Uterus (tissue), 4 donors: Measurements from ENCODE around the gene GMDS. TPM values are rescaled to one million over a fixed set of nuclear protein-coding genes. Genes with fewer than 3 reads are reported as not detected.

ENCODE experiments used
- DNase-seq, 2 donors: peaks; one replicate each; pipeline ENCODE4 v3.0.0-alpha.2; 2019 to 2020
- H3K27ac ChIP-seq, 2 donors: fragments of 200-600 bp; sonication (generic); 1 replicate in 1 of 2; 2 replicates in 1 of 2; pipeline ENCODE4 v1.5.1; 2016 to 2018
- H3K27me3 ChIP-seq, 2 donors: fragments of 200-600 bp; sonication (generic); one replicate each; pipeline ENCODE4 v1.5.1; 2018 to 2019; ENCODE audit warnings: control low read depth in 1 of 2
- H3K36me3 ChIP-seq, 2 donors: fragments of 200-600 bp; sonication (generic); one replicate each; pipeline ENCODE4 v1.5.1; 2019; ENCODE audit warnings: control low read depth in 1 of 2
- H3K4me1 ChIP-seq, 2 donors: fragments of 200-600 bp; sonication (generic); one replicate each; pipeline ENCODE4 v1.5.1; 2018 to 2019; ENCODE audit warnings: control low read depth in 1 of 2
- H3K4me3 ChIP-seq, 2 donors: fragments of 200-600 bp; sonication (generic); 1 replicate in 1 of 2; 2 replicates in 1 of 2; pipeline ENCODE4 v1.5.1; 2018 to 2019; ENCODE audit warnings: mild to moderate bottlenecking in 1 of 2
- H3K9me3 ChIP-seq, 2 donors: fragments of 200-600 bp; sonication (generic); one replicate each; pipeline ENCODE4 v1.5.1; 2019; ENCODE audit warnings: control low read depth in 1 of 2
- POLR2A ChIP-seq, 2 donors: fragments of 450-650 bp; IDR thresholded peaks; one replicate each; pipeline ENCODE4 v1.6.1; 2016; ENCODE audit warnings: antibody characterized with exemption in 2 of 2, mild to moderate bottlenecking in 1 of 2, moderate library complexity in 1 of 2
- intact Hi-C: fragments of 100-400 bp; cut with DNase I; formaldehyde crosslinking; loops from one replicate; pipeline ENCODE4 v1.15.1; 2023; ENCODE audit warnings: low total_unique reads
- total RNA-seq, 4 donors: library from RNA; depleted of rRNA in 3 of 4; stranded (reverse); fragments of >200 nt in 3 of 4; gene quantifications; one replicate each; pipeline versions ENCODE4 v1.1.0 to v1.2.4, GENCODE V29; 2014 to 2023
- TF ChIP-seq, protein P1 (sequence below), 4 experiments: fragments of 200-600 bp in 2 of 4; fragments of 450-650 bp in 2 of 4; sonication (generic) in 2 of 4; IDR thresholded peaks; one replicate each; pipeline ENCODE4 v1.5.1; 2016 to 2019; ENCODE audit warnings: antibody characterized with exemption in 4 of 4, mild to moderate bottlenecking in 2 of 4, moderate library complexity in 1 of 4
- donor health status: DM: yes; HTN: yes; CAD: no.

The GMDS gene
- total RNA-seq, 4 donors from 2014 or later, result 5.3 to 17.4 (median 12.9) TPM

DNA sequence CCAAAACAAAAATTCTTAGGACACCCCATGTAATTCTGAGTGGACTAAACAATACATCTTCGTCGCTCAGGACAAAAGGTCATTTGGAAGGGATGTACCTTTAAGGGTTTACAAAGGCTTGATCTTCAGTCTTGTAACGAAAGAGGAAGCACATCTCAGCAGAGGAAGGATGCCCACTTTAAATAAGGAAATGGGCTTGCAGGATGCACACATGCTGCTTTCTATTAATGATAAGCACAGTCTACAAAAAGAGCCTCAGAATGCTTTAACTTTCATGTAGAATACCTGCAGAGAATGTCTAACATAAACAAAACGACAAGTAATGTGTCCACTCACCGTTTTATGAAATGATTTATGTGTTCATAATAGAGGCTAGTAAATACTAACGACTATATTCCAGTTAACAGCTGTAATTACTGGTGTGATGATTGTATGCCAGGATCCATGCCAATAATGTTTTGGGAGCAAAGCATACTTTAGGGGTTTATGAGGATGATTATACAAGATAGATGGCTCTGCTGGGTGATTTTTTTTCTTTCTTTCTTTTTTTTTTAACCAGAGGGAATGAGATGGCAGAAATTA lies 216.9 kb downstream of the GMDS start:
- DNase-seq, result peak in 1 of 2 donors; percentile 23
- intact Hi-C loops, result no loop called here
- H3K36me3 ChIP-seq, result no peaks in the 10 kb centered on the region
- no peaks in the 10 kb centered on the region for H3K9me3 ChIP-seq
- H3K27me3 ChIP-seq, result no peaks in the 10 kb centered on the region
- no peak overlapping the region for H3K4me3 ChIP-seq
- no peak overlapping the region for H3K27ac ChIP-seq
- no peaks in the 10 kb centered on the region for H3K4me1 ChIP-seq
- no peak for TF ChIP-seq POLR2A (IDR thresholded peaks at IDR 0.05)
- TF ChIP-seq, protein P1, sequence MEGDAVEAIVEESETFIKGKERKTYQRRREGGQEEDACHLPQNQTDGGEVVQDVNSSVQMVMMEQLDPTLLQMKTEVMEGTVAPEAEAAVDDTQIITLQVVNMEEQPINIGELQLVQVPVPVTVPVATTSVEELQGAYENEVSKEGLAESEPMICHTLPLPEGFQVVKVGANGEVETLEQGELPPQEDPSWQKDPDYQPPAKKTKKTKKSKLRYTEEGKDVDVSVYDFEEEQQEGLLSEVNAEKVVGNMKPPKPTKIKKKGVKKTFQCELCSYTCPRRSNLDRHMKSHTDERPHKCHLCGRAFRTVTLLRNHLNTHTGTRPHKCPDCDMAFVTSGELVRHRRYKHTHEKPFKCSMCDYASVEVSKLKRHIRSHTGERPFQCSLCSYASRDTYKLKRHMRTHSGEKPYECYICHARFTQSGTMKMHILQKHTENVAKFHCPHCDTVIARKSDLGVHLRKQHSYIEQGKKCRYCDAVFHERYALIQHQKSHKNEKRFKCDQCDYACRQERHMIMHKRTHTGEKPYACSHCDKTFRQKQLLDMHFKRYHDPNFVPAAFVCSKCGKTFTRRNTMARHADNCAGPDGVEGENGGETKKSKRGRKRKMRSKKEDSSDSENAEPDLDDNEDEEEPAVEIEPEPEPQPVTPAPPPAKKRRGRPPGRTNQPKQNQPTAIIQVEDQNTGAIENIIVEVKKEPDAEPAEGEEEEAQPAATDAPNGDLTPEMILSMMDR (IDR thresholded peaks at IDR 0.05), result no peak

DNA sequence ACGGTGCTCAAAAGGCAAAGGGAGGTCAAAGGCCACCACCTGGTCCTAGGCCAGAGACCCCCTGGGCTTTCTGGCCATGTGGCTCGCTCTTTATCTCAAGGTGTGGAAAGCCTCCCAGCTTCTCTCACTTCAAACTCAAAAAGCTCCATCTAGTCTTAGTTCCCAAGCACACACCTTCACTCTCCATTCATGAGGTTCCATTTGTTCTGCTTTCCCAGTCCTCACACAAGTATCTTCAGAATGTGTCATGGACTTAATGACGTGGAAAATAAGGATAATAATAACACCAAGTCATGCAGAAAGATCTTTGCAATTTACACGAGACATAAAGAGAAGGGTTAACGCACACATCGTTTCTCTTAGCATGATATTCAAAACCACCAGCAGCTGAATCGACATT lies 219.3 kb downstream of the GMDS start:
- Histone ChIP-seq H3K27me3 (no peaks in the 10 kb centered on the region), H3K27ac (no peak overlapping the region), H3K36me3 (no peaks in the 10 kb centered on the region), H3K9me3 (no peaks in the 10 kb centered on the region), H3K4me3 (no peak overlapping the region), H3K4me1 (no peaks in the 10 kb centered on the region)
- TF ChIP-seq, protein P1 (IDR thresholded peaks at IDR 0.05), result no peak
- DNase-seq, result no peak
- intact Hi-C loops, result no loop called here

DNA sequence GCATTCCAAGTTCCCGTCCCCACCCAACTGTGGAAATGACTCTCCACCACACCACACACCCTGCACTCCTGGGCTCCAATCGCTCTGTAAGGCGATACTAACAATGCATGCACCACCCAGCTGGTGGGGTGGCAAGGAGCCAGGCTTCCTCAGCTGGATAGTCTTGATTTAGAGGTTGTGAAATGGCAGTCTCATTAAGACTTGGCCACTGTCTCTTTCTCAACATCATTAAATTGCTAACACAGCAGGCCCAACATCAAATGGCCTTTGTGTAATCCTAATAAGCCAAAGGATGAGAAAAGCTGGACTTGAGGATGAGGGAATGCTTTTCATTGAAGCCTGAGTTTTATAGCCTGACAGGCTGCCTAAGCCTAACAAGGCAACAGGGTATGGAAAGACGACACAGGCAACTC lies 223.7 kb downstream of the GMDS start:
- H3K4me3 ChIP-seq, result no peak overlapping the region
- no peaks in the 10 kb centered on the region for H3K36me3 ChIP-seq
- no peak overlapping the region for H3K27ac ChIP-seq
- no peaks in the 10 kb centered on the region for H3K27me3 ChIP-seq
- H3K4me1 ChIP-seq, result peaks cover 0 to 7% of the 10 kb centered on the region in 2 donors
- intact Hi-C loops, result no loop called here
- DNase-seq, result peak; percentile 20 to 54
- no peaks in the 10 kb centered on the region for H3K9me3 ChIP-seq
- TF ChIP-seq, protein P1 (IDR thresholded peaks at IDR 0.05), result no peak
- TF ChIP-seq POLR2A (IDR thresholded peaks at IDR 0.05), result no peak

DNA sequence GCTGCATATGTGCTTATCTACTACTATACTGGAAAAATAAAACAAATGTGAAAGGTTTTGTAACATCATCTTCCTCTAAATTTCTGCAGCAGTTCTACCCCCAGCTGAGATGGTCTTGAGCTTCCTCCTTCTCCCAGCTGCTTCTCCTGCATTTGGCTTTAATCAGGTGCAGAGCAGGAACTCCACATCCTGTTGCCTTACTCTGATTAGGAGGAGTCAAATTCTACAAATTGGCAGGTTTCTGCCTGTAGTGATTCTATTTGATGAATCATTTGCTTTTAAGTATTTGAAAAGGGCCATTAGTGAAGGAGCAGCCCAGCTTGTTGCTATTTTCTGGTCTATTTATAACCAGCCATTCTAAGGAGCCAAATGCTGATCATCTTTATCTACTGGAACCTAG lies 224.5 kb downstream of the GMDS start:
- Histone ChIP-seq H3K36me3 (no peaks in the 10 kb centered on the region), H3K27me3 (no peaks in the 10 kb centered on the region), H3K4me3 (no peak overlapping the region), H3K9me3 (peaks cover 0 to under 1% of the 10 kb centered on the region in 2 donors), H3K4me1 (peaks cover 0 to 7% of the 10 kb centered on the region in 2 donors), H3K27ac (no peak overlapping the region)
- no peak for DNase-seq
- TF ChIP-seq, protein P1 (IDR thresholded peaks at IDR 0.05), result no peak
- intact Hi-C loops, result no loop called here

DNA sequence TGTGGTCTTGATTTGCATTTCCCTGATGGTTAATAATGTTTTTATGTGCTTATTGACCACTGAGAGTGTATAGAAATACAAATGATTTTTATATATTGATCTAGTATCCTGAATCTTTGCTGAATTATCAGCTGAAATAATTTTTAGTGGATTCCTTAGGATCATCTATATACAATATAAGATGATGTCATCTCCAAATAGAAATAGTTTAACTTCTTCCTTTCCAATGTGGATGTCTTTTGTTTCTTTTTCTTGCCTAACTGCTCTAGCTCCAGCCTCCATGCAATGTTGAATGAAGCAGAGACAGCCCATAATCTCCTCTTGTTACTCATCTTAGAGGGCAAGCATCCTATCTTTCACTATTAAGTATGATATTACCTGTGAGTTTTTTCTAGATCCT lies 226.4 kb downstream of the GMDS start:
- H3K27me3 ChIP-seq, result no peaks in the 10 kb centered on the region
- H3K27ac ChIP-seq, result no peak overlapping the region
- no peak for DNase-seq
- TF ChIP-seq, protein P1 (IDR thresholded peaks at IDR 0.05), result no peak
- no peak for TF ChIP-seq POLR2A (IDR thresholded peaks at IDR 0.05)
- intact Hi-C loops, result no loop called here
- H3K36me3 ChIP-seq, result no peaks in the 10 kb centered on the region
- no peak overlapping the region for H3K4me3 ChIP-seq
- peaks cover 0 to 12% of the 10 kb centered on the region in 2 donors for H3K9me3 ChIP-seq
- H3K4me1 ChIP-seq, result peaks cover 0 to 7% of the 10 kb centered on the region in 2 donors
